Measurements from ENCODE around the gene STXBP1.

GRCh38 chr9:127733614-127734013 lies 121.5 kb downstream of the STXBP1 start:
- TF ChIP-seq, protein P1, sequence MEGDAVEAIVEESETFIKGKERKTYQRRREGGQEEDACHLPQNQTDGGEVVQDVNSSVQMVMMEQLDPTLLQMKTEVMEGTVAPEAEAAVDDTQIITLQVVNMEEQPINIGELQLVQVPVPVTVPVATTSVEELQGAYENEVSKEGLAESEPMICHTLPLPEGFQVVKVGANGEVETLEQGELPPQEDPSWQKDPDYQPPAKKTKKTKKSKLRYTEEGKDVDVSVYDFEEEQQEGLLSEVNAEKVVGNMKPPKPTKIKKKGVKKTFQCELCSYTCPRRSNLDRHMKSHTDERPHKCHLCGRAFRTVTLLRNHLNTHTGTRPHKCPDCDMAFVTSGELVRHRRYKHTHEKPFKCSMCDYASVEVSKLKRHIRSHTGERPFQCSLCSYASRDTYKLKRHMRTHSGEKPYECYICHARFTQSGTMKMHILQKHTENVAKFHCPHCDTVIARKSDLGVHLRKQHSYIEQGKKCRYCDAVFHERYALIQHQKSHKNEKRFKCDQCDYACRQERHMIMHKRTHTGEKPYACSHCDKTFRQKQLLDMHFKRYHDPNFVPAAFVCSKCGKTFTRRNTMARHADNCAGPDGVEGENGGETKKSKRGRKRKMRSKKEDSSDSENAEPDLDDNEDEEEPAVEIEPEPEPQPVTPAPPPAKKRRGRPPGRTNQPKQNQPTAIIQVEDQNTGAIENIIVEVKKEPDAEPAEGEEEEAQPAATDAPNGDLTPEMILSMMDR (IDR thresholded peaks at IDR 0.05; ENCODE audit: low read depth, low read length) = no peak
- no peak for TF ChIP-seq EZH2phosphoT487 (IDR thresholded peaks at IDR 0.05; ENCODE audit: low read depth)
